AG09319 (cell line): ENCODE results near the gene PRKAR1B.

ENCODE experiments used
- DNase-seq: peaks from one replicate; pipeline ENCODE4 v3.0.0-alpha.2; 2010; ENCODE audit warnings: low read depth; ENCODE audit errors: extremely low read depth
- TF ChIP-seq, protein P1 (sequence below): IDR thresholded peaks from 2 replicates; pipeline ENCODE4 v1.5.1; 2011; ENCODE audit warnings: low read depth, mild to moderate bottlenecking, inconsistent platforms, low read length, moderate library complexity

Gene PRKAR1B

DNA sequence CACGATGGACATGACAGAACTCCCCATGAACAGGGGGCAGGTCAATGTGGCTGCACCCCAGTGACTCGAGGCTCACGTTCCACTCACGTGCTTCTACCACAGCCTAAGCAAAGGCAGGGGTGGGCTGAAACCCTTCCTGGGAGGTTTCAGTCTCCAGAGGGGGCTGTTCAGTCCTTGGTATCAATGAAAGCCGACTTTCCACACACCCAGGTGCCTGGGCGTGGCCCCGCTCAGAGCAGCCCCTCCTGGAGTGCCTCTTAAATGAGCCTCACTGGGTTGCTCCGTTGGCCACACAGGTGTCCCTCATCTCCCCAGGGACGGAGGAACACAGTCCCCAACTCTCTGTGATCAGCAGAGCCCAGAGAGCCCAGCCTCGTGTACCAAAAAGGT lies 116.9 kb downstream of the PRKAR1B start:
- DNase-seq: no peak
- TF ChIP-seq, protein P1, sequence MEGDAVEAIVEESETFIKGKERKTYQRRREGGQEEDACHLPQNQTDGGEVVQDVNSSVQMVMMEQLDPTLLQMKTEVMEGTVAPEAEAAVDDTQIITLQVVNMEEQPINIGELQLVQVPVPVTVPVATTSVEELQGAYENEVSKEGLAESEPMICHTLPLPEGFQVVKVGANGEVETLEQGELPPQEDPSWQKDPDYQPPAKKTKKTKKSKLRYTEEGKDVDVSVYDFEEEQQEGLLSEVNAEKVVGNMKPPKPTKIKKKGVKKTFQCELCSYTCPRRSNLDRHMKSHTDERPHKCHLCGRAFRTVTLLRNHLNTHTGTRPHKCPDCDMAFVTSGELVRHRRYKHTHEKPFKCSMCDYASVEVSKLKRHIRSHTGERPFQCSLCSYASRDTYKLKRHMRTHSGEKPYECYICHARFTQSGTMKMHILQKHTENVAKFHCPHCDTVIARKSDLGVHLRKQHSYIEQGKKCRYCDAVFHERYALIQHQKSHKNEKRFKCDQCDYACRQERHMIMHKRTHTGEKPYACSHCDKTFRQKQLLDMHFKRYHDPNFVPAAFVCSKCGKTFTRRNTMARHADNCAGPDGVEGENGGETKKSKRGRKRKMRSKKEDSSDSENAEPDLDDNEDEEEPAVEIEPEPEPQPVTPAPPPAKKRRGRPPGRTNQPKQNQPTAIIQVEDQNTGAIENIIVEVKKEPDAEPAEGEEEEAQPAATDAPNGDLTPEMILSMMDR: no peak

DNA sequence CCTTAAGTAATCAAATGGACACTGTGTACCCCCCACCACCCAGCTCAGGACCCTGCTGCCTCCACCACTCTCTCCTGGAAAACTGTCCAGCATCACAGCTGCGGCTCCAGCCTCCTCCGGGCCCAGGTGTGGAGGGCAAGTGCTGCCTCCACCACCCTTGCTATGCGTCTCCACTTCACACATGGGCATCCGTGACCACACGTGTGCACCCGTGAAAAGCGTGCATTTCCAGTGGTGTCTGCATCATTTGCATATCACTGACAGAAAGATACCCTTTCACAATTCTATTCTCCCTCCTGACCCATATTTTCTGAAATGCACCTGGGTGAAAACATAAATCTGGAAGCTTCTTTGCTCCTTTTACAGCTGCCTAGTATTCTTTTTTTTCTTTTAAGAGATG lies 117.7 kb downstream of the PRKAR1B start:
- no peak for DNase-seq
- TF ChIP-seq, protein P1: no peak

DNA sequence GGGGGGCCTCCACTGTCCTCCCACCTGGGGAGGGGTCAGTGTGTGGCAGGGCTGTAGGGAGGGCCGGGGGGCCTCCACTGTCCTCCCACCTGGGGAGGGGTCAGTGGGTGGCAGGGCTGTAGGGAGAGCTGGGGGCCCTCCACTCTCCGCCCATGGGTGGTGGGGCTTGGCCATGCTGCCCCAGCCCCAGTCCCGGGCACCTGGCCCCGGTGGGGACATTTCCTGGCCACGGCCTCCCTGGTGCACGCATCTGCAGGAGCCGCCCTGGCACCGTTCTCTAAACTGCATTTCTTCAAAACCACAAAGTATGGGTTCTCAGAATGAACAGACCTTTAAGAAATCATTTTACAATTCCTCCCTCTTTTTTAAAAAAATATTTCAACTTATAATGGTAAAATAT lies 118.1 kb downstream of the PRKAR1B start:
- TF ChIP-seq, protein P1: no peak
- DNase-seq: no peak

DNA sequence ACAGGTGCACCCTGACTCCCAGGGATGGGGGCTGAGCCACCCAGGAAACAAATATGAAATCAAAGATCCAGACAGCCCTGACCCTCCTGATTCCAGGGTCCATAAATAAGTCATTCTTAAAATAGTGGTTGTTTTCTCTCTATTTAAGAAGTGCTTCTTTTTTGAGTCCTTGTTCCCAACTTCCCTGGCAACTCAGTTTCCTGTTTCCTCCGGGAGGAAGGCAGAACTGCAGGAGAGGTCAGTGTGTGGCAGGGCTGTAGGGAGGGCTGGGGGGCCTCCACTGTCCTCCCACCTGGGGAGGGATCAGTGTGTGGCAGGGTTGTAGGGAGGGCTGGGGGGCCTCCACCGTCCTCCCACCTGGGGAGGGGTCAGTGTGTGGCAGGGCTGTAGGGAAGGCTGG lies 118.7 kb downstream of the PRKAR1B start:
- TF ChIP-seq, protein P1: no peak
- no peak for DNase-seq

DNA sequence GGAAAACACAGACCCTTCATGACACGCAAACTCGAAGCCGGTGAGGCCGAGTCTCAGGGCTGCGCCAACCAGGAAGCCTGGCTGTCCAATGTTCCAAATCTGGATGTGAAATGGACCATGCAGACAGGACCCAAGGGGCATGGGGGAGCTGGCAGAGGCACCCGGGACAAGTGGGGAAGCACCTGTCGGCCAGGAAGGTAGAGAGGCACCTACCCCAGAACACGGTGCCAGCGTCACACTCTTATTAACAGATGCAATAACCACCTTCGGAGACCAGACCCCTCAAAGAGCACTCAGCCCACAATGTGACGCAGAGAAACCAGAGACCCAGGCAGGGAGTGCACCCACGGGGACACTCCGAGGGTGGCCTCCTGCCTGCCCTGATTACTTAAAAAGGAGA lies 119.1 kb downstream of the PRKAR1B start:
- TF ChIP-seq, protein P1: no peak

DNA sequence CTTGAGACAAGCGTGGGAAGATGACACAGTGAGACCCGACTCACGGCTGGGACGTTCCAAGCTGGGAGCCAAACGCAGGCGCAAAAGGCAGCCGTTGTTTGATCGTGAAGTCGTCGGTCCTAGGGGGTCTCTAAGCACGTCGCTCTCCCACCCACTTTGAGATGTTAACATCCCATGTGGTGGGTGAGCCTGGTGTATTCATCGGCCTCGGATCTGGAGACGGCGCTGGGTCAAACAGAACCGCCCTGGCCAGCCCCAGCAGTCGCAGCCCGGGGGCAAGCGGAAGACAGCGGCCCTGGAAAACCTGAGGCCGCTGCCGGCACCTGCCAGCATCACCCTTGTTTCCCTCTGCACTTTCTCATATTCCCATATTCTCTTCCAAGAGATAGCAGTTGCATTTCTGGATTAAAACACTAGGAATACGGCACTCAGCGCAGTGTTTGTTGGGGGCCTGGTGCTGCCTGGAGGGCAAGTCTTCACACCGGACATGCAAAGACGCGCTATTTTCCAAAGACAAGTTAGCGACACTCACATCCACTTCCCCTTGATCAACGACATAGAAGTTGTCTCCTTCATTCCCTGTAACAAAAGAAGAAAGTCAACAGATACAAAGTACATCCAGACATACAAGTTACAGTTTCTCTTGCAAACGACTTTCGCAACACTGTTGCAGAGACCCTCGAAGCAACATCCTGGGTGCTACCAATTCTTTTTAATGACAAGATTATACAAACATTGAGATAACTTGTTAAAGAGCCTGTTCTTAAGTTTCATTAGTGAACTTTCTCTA lies 121.2 kb downstream of the PRKAR1B start:
- DNase-seq: no peak
- TF ChIP-seq, protein P1: no peak

More for the DNA sequence above, 119.1 kb downstream of the PRKAR1B start:
- no peak for DNase-seq

DNA sequence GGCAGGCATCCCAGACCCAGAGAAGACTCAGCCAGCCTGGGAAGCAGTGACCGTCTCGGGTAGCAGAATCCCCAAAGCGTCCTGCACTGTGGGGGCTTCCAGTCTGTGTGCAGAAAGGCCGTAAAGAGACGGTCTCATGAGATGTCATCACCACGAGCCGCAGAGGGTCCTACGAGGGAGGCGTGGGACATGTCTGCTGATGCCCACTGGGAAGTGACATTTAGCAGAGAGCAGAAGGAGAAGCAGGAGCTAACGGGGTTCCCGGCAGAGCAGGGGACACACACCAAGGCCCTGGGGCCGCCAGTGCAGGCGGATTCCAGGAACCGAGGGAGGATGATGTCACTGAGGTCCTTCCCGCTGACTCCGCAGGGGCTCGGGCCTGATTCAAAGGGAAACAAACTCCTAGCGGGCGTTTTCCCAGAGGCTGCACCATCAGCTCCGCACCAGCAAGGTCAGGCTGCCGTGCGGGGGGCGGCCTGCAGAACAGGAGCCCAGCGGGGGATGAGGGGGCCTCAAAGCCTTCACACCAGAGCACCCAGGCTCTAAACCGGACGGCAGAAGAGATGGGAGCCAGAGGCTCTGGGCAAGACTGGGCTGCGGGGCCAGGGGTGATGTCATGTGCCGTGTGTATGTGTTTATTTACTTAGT lies 122.1 kb downstream of the PRKAR1B start:
- TF ChIP-seq, protein P1: no peak
- DNase-seq: no peak
